ENCODE results near the gene RNF128. TPM values are rescaled to one million over a fixed set of nuclear protein-coding genes. Genes with fewer than 3 reads are reported as not detected.

RNF128 gene
- total and polyA plus RNA-seq, 2 donors (not counting 3 experiments of a cell fraction or from before 2014, with no cell fraction given) = not detected

- no peaks in the 10 kb centered on the region for H3K79me2 ChIP-seq (ENCODE audit: control insufficient read depth, insufficient read depth, low read length)
- dilution Hi-C loops (cut with MboI; ENCODE audit: extremely low pct_ligation_motif_present, low sequenced_read_pairs) = no loop called here
- intact Hi-C loops (cut with micrococcal nuclease) = no loop called here
- no peak overlapping the region for H3K27ac ChIP-seq (ENCODE audit: insufficient read depth, low read depth, low read length)
- H3K4me3 ChIP-seq (replicated peaks in 1 of 3; ENCODE audit: insufficient read depth in 1 of 3, low read depth in 1 of 3, low read length in 3 of 3) = no peak overlapping the region
- H3K9ac ChIP-seq (replicated peaks; ENCODE audit: extremely low read depth, insufficient read depth, low read length) = no peak overlapping the region
- H4K20me1 ChIP-seq (replicated peaks; ENCODE audit: control insufficient read depth, extremely low read depth, insufficient read depth, low read length) = no peaks in the 10 kb centered on the region
- BruUV-seq (replicated peaks) = no TSS peak
- POLR2A ChIA-PET = no interaction called here
- no peaks in the 10 kb centered on the region for H3K9me1 ChIP-seq (replicated peaks; ENCODE audit: control insufficient read depth, extremely low read depth, insufficient read depth, low read length)
- no peak for TF ChIP-seq FOS (IDR thresholded peaks at IDR 0.05; ENCODE audit: borderline replicate concordance, insufficient read depth, low read length)
- TF ChIP-seq MYC (IDR thresholded peaks at IDR 0.05; ENCODE audit: low read depth, low read length) = no peak
- TF ChIP-seq CTCF (IDR thresholded peaks at IDR 0.05; ENCODE audit: extremely low read depth in 1 of 2, insufficient read depth in 1 of 2, low read depth in 1 of 2, low read length in 2 of 2) = no peak
- TF ChIP-seq EZH2 (IDR thresholded peaks at IDR 0.05; ENCODE audit: borderline replicate concordance, low read depth, low read length, severe bottlenecking) = no peak
- TF ChIP-seq JUN (IDR thresholded peaks at IDR 0.05; ENCODE audit: borderline replicate concordance, insufficient read depth, insufficient read length, low read depth) = no peak
- TF ChIP-seq POLR2A (IDR thresholded peaks at IDR 0.05; ENCODE audit: low read depth, low read length) = no peak
- TF ChIP-seq MAX (IDR thresholded peaks at IDR 0.05; ENCODE audit: insufficient read depth, insufficient read length) = no peak
- no peak for TF ChIP-seq GATA2 (IDR thresholded peaks at IDR 0.05; ENCODE audit: insufficient read depth, insufficient read length, low read depth, low read length)
- DNase-seq (ENCODE audit: low read depth, low spot score) (no peak), FAIRE-seq (no peak)
- H3K9me3 ChIP-seq (replicated peaks; ENCODE audit: control insufficient read depth, insufficient read depth, low read length) = no peaks in the 10 kb centered on the region
- no peak overlapping the region for H3K4me2 ChIP-seq (ENCODE audit: insufficient read depth, low read length)
- CTCF ChIA-PET = no interaction called here
- H3K4me1 ChIP-seq (ENCODE audit: control insufficient read depth, extremely low read depth, insufficient read depth, low read length) = no peaks in the 10 kb centered on the region
- H3K27me3 ChIP-seq (ENCODE audit: control insufficient read depth in 2 of 2, insufficient read depth in 2 of 2, low read length in 2 of 2) = no peaks in the 10 kb centered on the region
- no peaks in the 10 kb centered on the region for H3K36me3 ChIP-seq (ENCODE audit: control insufficient read depth in 2 of 2, extremely low read depth in 1 of 2, insufficient read depth in 2 of 2, low read length in 2 of 2)
- H2AFZ ChIP-seq (ENCODE audit: low read depth, low read length) = no peak overlapping the region
Measured at GRCh38 chrX:106716463-106716862, 10.0 kb upstream of the RNF128 start.

Measured in endothelial cell of umbilical vein (primary cell).